MV-4-11 (cell line): ENCODE measurements around the gene LYL1.

Experiments
- DNase-seq: peaks from one replicate; lab custom pipeline; 2025; lab: John Stamatoyannopoulos, UW

The LYL1 gene

DNA sequence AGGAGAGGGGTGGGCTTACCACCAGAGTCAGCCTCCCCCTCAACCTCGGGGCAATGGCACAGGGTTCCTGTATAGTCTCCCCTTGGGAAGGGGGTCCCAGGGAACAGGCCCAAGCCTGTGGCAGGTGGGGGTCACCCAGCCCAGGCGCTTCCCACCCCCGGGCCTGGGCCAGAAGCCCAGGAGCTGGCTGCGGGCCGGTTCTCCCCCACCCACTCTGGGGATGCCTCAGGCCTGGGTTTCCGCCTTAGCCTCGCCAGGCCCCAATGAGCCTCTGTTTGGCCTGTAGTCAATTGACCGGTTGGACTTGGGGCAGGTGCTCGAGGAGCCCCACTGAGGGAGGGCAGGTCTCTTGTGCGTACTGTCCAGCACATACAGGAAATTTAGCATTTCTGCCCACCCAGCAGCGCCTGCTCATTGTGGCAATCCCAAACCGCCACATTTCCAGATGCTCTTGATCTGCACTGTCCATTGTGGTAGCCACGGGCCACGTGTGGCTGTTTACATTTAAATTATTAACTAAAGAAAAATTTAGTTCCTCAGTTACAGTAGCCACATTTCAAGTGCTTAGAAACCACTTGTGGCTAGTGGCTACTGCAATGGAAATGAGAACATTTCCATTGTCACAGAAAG is 9.9 kb downstream of the LYL1 start:
- peak; percentile 80 for DNase-seq

DNA sequence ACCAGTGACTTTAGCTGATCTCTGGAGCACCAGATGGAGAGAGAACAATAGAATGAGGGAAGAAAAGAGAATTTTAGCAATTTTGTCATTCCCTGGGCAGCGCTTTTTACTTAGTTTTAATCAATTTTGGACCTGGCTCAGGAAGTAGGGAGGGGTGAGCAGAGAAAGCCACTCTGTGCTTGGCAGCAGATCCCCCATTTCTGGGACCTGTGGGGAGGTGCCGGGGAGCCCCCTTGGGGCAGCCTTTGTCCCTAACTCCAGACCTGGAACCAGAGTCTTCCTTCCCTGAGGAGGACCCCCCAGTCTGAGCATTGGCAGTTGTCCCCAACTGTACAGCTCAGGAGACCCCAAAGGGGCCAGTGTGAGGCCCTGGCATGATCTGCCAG is 10.5 kb downstream of the LYL1 start:
- no peak for DNase-seq

DNA sequence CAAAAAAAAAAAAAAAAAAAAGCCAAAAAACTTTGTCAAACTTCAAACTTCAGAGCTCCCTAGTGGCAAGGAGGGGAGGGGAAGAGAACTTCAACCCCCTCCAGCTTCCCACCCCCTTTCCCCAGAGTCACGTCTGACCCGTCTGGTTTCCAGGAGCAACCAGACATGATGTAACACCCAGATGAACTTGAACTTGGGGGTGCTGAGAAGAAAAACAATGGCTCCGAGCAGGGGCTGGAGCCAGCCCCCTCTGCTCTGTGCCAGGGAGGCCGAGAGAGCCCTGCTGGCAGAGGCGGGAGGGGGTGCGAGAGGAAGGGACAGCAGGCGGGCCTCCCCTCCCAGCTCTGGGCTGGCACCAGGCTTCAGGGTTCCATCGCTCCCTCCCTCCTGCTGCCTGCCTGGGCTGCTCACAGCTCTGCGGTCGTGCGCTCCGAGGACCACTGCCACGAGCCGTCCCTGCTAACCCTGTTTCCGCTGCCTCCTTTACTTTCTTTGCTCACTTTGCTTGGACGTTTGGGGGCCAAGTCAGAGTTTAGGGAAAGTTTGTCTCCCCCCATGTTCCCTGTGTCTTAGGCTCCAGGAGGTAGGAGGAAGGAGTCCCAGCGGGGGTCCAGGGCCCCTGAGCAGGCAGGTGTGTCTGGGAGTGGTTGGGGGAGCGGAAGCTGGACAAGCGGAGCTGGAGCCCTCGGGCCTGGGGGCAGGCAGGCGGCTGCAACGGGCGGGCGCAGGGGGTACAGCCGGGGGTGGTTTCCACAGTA is 11.1 kb downstream of the LYL1 start:
- DNase-seq: peak; percentile 44

DNA sequence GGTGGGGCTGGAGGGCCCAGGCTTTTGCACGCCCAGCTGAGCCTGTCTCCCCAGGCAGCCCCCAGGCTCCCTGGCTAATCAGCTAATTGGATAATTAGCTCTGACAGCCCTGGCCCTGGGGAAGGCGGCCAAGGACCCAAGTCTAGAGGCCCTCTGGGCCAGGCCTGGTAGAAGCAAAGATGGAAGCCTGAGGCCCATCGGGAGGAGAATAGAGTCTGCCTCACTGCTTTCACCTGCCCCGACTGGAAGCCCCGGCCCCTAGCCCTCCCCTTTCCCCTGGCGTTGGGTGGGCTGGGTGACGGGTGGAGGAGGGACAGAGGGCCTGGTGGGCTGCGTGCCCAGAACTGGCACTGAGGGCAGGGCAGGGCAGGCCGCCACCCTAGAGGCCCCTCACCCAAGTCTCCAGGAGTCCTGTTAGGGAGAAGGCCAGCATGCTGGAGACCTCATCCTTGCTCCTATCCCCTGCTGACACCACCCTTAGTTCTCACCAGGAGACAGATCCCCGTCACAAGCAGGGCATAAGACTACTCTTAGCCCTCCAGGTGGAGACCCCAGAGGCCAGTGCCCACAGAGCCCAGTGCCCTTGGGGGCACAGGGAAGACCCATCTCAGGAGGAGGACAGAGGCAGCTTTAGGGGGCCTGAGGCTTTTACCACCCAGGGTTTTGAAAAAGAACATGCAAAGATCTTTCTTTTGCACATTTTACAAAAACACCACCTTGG is 12.0 kb downstream of the LYL1 start:
- DNase-seq: no peak

DNA sequence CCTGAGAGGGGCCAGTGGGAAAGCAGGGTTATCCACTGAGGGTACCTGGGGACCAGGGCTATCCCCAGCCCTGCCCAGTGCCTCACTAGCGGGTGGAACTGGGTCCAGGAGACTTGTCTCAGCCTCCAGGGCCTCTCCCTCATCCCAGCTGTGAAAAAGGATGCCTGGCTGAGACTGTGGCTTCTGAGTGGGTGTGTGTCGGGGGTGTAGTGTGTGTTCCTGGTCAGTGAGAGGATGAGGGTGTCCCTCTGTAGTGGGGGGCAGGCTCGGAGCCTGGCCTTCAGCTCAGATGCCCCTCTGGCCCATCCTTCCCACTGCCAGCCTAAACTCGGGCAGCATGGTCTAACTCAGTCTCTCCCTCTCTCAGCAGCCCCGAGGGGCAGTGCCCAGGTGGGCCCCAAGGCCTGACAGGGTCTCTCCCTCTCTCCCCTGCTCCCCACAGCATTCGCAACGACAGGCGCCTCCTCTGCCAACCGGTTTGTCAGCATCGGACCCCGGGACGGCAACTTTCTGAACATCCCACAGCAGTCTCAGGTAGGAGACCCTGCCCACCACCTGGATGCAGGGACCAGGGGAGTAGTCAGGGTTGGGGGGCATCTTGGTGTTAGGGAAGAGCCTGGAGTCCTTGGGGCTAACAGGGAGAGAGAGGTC is 12.7 kb downstream of the LYL1 start:
- no peak for DNase-seq

DNA sequence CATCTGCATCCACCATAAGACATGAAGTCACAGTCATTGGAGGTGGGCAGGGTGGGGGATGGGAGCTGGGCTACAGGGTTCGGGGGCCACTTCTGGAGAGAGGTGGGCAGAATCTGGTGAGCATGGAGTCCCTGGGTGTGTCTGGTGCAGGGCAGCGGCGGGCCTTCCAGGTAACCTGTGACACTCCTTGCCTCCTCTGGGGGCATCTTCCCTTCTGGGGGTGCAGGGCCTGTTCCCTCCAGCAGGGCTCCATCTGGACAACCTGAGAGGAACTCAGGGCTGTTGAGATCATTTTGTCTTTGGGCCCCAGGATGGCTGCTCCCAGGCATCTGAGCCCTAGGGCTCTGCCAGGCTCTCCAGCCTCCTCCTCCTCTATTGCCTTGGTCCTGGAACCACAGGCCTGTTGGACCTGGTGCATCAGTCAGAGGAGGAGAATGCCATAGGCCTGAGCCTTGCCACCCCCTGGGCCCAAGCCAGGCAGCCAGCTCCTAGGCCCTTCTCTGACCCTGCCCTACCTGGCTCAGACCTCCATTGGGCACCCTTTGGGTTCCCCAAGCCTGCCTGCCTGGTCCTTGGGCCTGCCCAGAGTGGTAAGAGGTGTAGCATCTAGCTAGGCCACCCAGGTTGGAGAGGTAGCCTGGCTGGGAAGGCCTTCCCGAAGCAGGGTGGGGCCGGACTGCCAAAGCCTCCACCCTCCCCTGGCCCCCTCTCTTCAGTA is 13.4 kb downstream of the LYL1 start:
- no peak for DNase-seq

DNA sequence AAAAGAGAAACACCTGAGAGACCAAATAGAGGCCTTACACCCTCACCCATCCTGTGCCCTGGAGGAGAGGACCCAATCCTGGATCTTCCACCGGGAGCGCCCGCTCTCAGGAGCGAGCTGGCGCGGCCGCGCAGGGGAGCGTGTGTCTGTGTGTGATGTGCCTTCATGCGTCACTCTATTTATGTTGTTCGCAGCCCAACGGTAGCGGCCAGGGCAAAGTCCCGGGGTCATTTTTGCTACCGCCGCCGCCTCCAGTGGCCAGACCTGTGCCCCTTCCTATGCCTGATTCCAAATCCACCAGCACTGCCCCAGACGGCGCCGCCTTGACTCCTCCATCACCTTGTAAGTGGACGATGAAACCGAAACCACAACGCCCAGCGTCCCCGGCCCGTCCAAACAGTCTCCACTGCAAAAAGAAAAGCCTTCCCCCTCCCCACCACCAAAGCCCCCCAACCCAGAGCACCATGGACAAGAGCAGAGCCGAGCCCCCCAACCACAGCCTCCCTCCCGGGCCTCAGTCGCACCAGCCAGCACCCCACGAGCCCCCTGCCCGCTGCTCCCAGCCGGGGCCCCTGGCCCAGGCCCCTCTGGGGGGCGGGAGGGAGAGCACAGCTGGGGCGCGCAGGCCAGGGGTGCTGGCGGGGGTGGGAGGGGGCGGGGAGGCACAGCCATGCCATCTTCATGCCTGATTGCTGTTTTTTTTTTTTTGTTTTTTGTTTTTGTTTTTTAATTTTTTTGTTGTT is 14.7 kb downstream of the LYL1 start:
- no peak for DNase-seq

DNA sequence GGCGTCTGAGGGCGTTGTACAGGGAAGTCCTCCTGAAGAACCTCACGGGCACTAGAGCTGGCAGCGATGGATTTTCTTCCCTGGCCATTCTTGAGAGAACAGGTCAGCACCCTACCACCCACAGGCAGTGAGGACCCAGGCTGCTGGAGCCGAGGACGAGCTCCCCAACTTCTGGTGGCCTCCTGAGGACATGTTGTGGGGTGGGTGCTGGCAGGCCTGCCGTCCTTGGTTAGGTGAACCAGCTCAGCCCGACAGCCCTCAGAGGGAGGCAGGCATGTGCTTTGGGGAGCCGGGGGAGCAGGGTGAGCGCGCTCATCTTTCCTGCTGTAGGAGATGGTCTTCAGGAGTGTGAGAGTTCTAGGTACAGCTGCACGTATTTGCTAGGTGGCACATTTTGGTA is 15.4 kb downstream of the LYL1 start:
- DNase-seq: no peak

DNA sequence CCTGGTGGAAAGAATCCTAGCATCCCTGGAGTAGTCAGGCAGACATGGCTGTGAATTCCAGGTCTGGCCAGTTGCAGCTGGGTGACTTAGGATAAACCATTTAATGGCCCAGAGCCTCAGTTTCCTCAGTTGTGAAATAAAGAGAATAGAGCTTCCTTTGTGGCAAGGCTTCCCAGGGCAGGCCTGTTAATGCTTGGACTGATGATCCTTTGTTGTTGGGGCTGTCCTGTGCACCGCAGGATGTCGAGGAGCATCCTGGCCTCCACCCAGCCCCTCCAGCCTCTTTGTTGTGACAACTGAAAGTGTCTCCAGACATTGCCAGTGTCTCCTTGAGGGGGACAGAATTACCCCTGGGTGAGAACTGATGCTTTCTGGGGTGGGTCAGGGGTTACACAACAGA is 16.3 kb downstream of the LYL1 start:
- no peak for DNase-seq

DNA sequence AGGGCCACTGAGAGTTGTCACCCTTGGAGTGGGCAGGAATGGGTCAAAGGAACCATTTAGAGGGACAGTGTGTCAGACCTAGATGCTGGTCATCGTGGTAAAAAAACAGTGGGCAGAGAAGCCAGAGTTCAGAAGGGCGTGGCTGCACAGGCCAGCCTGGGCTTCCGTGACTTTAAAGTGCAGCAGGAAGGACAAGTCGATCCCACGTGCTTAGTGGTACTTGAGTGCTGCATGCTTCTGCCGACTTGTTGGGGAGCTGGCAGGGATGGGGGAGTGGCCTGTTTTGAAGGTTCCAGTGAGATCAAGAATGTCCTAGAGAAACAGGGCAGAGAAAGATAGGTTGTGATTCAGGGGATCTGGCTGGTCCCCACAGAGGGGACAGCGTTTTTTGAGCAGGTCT is 17.0 kb downstream of the LYL1 start:
- DNase-seq: no peak

DNA sequence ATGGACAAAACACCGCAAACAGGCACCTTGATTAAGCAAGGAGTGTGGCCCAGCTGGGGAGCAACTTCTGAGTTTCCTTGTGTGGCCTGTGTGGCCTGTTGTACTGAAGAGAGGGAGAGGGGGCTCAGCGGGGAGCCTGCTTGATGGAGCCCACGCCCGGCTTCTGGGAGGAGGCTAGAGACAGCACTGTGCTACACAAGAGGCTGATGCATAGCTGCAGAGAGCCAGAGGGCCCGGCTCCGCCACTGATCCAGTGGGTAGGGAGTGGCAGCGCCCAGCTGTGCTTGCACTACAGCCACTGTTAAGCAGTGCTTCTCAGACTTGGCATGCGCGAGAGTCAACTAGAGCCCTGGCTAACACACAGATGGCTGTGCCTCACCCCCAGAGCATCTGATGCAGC is 19.0 kb downstream of the LYL1 start:
- DNase-seq: no peak

DNA sequence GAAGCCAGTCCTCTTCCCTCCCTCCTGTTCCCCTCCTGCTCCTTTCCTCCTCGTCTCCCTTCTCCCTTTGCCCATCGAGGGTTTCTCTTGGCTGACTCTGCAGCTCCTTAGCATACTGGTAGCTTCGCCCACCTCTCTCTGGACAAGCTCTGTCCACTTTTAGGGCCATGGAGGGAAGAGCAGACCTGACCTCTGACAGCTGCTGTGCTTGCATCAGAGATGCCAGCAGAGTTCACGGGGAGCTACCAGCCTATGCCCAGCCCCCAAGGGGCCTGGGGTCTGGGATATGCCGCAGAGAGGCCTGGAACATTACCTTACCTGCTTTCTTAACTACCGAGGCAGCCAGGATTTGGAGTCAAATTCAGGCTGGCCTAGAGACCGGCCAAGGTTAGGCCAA is 19.7 kb downstream of the LYL1 start:
- no peak for DNase-seq

DNA sequence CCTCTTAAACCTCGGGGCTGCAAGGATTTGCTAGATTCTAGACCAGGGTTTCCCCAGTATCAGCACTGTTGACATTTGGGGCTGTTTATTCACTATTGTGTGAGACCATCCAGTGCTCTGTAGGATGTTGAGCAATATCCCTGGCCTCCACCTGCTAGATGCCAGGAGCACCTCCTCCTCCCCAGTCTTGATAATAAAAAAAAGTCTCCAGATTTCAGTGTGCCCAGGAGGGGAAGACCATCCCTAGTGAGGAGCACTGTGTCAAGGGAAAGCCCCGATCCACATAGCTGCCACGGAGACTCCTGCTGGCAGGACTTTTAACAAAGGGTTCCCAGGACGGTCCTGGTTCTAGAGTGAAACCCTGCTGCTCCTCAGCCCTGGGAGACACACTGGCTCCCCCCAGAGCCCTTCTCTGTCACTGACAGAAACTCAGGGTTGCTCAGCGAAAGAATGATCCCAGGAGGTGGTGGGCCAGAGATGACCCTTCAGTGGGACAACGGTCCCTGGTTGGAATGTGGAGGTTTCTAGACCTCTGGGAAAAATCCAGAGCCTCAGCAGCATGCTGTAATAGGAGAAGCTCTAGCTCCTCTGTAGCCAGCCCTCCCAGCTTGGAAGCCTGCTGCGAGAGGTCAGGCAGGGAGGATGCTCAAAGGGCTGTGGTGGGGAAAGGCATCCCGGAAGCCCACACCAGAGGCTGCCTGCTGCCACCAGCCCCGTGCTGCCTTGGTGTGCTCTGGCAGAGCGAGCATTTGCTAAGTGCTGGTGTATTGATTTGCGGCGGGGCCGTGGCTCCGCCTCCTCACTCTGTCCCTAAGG is 20.3 kb downstream of the LYL1 start:
- DNase-seq: no peak

DNA sequence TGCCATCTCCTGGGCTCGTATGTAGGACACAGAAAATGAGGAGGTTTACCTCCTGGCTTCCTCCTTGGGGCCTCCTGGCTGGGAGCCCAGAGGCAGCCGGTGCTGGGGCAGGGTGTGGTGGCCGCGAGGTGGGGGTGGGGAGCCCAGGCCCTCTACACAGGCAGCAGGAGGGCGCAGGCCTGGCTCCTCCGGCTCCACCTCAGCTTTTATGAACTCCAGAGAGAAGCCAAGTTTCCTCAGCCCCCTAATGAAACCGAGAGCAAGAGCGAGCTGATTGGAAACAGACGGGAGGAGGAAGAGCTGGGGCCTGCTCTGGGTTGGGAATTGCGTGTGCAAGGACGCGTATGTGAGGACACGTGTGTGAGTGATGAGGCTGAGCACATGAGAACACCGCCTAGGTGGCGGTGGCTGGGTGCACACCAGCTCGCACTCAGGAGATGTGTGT is 23.1 kb downstream of the LYL1 start:
- DNase-seq: no peak

DNA sequence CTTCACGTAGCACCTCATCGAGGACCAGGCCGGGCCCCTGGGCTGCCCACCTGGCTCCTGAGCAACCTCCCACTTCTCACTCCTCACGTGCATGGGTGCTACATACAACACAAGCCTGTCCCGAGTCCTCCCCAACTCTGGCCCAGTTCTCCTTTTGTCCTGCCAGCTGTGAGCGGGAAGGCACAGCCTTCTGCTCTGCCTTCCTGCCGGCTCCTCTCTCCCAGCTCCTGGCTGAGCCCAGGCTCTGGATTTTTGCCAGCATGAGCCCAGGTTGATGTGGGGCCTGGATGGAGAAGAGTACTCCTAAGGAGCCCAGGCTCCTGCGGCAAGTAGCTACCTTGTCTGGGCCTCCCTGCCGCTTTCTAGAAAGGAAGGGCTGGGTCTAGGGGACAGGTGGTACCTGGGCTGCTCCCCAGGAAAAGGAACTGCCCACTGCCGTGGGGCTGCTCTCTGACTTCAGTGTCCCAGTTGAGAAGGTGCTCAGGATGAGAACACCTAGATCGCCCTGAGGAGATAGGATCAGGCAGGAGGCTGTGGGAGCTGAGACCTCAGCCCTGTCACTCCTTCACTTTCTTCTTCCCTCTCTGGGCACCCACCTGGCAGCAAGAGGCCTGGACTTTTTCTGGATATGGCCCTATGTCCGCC is 23.6 kb downstream of the LYL1 start:
- DNase-seq: no peak

DNA sequence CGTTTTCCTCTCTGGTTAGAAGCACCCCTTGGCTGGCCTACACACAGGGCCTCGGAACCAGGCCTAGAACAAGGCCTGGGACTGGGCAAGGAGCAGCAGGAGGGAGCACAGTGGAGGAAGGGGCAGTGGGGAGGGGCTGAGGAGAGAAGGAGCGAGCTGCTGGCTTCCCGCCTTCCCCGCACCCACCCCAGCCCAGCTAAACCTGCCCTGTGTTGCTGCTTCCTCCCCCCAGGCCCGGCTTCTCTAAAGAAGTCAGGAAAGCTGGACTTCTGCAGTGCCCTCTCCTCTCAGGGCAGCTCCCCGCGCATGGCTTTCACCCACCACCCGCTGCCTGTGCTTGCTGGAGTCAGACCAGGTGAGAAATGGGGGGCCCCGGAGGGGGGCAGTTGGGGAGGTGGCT is 24.3 kb downstream of the LYL1 start:
- DNase-seq: no peak

DNA sequence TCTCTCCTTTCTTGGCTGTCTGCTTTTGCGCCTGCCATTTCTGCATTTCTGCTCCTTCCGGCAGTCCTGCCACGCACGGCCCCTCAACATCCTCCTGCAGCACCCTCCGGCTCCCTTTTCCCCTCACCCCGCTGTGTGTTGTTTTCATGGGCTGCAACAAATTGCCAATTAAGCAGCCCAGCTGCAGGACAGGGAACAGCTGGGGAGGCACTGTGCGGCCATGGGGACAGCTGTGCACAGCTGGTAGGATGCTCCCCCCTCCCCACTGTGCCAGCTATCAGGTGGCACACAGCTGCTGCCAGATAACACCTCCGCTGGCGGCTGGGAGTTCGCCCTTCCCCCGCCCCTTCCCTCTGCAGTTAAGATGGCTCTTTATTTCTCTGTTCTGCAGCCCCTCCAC is 25.4 kb downstream of the LYL1 start:
- no peak for DNase-seq

DNA sequence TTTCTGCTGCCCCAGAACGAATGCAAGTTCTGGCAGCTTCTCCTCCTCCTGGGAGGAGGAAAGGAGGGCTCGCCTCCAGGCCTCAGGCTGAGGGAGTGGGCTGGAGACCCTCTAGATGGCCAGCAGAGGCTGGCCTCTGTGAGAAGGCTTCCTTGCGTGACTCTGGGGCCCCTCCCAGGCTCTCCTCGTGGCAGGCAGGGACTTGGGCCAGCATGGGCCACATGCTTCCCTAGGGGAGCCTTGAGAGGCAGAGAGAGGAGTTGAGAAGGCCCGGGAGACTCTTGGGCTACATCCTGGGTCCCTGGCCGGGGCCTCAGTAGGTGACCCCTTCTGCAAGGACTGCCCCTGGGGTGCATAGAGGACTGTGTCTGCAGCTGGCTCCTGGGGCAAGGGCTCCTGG is 25.9 kb downstream of the LYL1 start:
- DNase-seq: no peak

DNA sequence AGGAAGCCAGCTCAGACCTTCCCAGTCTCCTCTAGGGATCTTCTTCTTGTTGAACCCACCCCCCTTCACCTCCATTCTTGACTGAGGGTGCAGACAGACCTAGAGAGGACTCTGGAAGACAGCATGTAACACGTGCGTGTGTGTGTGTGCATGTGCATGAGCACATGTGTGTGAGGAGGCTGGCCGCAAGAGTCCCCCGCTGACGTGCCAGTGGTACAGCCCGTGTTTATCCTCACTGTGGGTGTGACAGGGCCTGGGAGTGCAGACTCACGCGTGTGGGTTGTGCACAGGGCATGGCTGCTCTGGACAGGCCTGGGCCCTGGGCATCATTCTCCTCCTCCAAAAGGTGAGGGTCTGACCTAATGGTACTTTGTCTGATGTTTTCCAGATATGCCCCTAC is 26.3 kb downstream of the LYL1 start:
- no peak for DNase-seq

DNA sequence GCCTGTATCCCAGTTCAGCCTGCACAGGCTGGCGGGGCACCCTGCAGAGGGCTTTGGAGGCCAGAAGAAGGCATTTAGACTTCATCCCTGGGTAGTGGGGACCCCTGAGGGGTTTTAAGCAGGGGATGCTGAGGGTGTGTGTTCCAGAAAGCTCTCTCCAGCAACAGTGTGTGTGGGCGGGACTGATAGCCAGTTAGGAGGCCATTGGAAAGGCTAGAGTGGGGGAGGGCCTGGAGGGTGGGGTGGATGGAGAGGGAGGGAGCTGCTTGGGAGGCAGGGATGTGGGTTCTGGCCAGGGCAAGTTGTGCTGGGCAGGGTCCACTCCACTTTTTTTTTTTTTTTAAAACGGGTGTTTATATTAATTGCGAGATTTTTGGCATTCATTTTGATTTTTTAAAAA is 28.3 kb downstream of the LYL1 start:
- no peak for DNase-seq
